Heart left ventricle (tissue), 16 donors: ENCODE results near the gene CFAP299. TPM values are rescaled to one million over a fixed set of nuclear protein-coding genes. Genes with fewer than 3 reads are reported as not detected.

Source experiments
- ATAC-seq, 4 donors: fragments of 200-7000 bp; cut with Tn5 transposase; one replicate each; pipeline ENCODE4 v1.9.1; 2020 to 2022; ENCODE audit warnings: moderate library complexity in 4 of 4, mild to moderate bottlenecking in 3 of 4, moderate number of reproducible peaks in 1 of 4
- DNase-seq, 5 donors: peaks; one replicate each; pipeline ENCODE4 v3.0.0-alpha.2; 2020
- H3K27ac ChIP-seq, 12 donors: fragments of 200-600 bp; sonication (generic) in 4 of 12; one replicate each; pipeline versions ENCODE4 v1.5.0 to v1.8.0; 2016 to 2022; ENCODE audit warnings: mild to moderate bottlenecking in 2 of 12
- H3K27me3 ChIP-seq, 9 donors: fragments of 200-600 bp; sonication (generic) in 2 of 9; one replicate each; pipeline versions ENCODE4 v1.5.1 to v1.8.0; 2016 to 2022; ENCODE audit warnings: mild to moderate bottlenecking in 3 of 9
- H3K36me3 ChIP-seq, 9 donors: fragments of 200-600 bp; sonication (generic) in 2 of 9; one replicate each; pipeline versions ENCODE4 v1.5.0 to v1.8.0; 2018 to 2022; ENCODE audit warnings: mild to moderate bottlenecking in 2 of 9
- H3K4me1 ChIP-seq, 12 donors: fragments of 200-600 bp; sonication (generic) in 4 of 12; one replicate each; pipeline versions ENCODE4 v1.5.0 to v1.8.0; 2016 to 2022; ENCODE audit warnings: mild to moderate bottlenecking in 3 of 12
- H3K4me3 ChIP-seq, 12 donors: fragments of 200-600 bp; sonication (generic) in 4 of 12; one replicate each; pipeline versions ENCODE4 v1.5.0 to v1.8.0; 2017 to 2022; ENCODE audit warnings: mild to moderate bottlenecking in 9 of 12, moderate library complexity in 4 of 12
- H3K9me3 ChIP-seq, 12 donors: fragments of 200-600 bp; sonication (generic) in 4 of 12; one replicate each; pipeline versions ENCODE4 v1.5.0 to v1.8.0; 2016 to 2022; ENCODE audit warnings: mild to moderate bottlenecking in 1 of 12
- POLR2A ChIP-seq, 2 donors: fragments of 450-650 bp; IDR thresholded peaks; one replicate each; pipeline ENCODE4 v1.6.1; 2017; ENCODE audit warnings: antibody characterized with exemption in 2 of 2, mild to moderate bottlenecking in 2 of 2, moderate library complexity in 2 of 2
- WGBS, 4 donors: extraction: QIAGEN DNeasy Blood & Tissue Kit in 2 of 4; methylation state at CpG; one replicate each; pipeline versions ENCODE4 v1.1.5 to v1.1.7; 2013 to 2018; 5-methylcytosine and 5-hydroxymethylcytosine counted together
- intact Hi-C, 10 donors: fragments of 100-400 bp; cut with DNase I; formaldehyde crosslinking; loops; one replicate each; pipeline versions ENCODE4 v1.11.1 to v1.14.2; 2022
- polyA plus RNA-seq, 2 donors: library from polyadenylated mRNA; stranded (reverse); fragments of 200-250 nt; gene quantifications; one replicate each; pipeline ENCODE4 v1.2.3, GENCODE V29; 2013
- total RNA-seq, 9 donors: library from RNA; depleted of rRNA in 2 of 9; stranded (reverse); fragments of >200 nt in 2 of 9; fragmentation: NEBNext Ultra II Directional in 3 of 9; extraction: Animal tissue kit (Norgen Biotek cat#: 25700) in 3 of 9; gene quantifications; one replicate each; pipeline versions ENCODE4 v1.1.0 to v1.2.4, GENCODE V29; 2016 to 2023
- TF ChIP-seq, protein P1 (sequence below), 12 donors: fragments of 200-600 bp; sonication (generic) in 4 of 12; IDR thresholded peaks; one replicate each; pipeline versions ENCODE4 v1.5.0 to v1.8.0; 2018 to 2022; ENCODE audit warnings: antibody characterized with exemption in 12 of 12, mild to moderate bottlenecking in 5 of 12
- donor health status: ischemic (EF 13 %, LVEDD 7.1; RV severe dilation, severe dysfunction).
- donor health status: healthy with polysubstance abuse.
- donor health status: DM: no; HTN: yes; CAD: no.
- donor health status: DM: no; HTN: no; CAD: no.
- donor health status: ischemic (EF 25% LVEDD 6.9; RV normal size, moderate dysfunction).
- donor health status: ischemic (EF 25% LVEDD 5.7; RV mildly dilated, moderate dysfunction).
- donor health status: healthy.
- donor health status: DM: yes; HTN: yes; CAD: no.
- donor health status: ischemic (EF 35%, LVEDD 5.7; RV mildly dilated, moderate dysfunction).
- donor health status: nonischemic (EF 11% LVEDD 7.7; RV severe dilation, severe dysfunction).
- donor health status: DM: yes; HTN: yes; CAD: no.
- donor health status: PGD.
- donor health status: ischemic (EF 29% LVEDD 5.4; RV normal size, mild dysfunction).
- donor health status: nonischemic (EF 23%, LVEDD 6.1; RV moderate dilation, normal function).

The CFAP299 gene
- total and polyA plus RNA-seq, 11 donors = 0.25 TPM; not detected in 10

DNA sequence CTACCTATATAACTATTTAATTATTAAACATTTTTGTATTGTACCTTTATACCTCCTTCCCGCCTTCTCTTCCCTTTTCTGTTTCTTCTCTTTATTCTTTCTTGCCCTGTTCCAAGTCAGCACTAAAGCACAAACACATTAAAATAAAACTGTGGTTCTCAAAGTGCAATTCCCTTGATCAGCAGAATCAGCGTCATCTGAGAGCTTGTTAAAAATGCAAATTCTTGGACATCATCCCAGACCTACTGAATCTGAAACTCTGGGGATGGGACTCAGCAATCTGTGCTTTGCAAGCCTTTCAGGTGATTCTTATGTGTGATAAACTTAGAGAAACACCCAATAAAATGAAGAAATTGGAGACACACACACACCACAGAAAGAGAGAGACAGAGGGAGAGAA, 516.5 kb downstream of the CFAP299 start:
- no peak overlapping the region for H3K4me3 ChIP-seq
- ATAC-seq (no peak), DNase-seq (no peak)
- no peaks in the 10 kb centered on the region for H3K36me3 ChIP-seq
- intact Hi-C loops = no loop called here
- no peaks in the 10 kb centered on the region for H3K4me1 ChIP-seq
- TF ChIP-seq, protein P1, sequence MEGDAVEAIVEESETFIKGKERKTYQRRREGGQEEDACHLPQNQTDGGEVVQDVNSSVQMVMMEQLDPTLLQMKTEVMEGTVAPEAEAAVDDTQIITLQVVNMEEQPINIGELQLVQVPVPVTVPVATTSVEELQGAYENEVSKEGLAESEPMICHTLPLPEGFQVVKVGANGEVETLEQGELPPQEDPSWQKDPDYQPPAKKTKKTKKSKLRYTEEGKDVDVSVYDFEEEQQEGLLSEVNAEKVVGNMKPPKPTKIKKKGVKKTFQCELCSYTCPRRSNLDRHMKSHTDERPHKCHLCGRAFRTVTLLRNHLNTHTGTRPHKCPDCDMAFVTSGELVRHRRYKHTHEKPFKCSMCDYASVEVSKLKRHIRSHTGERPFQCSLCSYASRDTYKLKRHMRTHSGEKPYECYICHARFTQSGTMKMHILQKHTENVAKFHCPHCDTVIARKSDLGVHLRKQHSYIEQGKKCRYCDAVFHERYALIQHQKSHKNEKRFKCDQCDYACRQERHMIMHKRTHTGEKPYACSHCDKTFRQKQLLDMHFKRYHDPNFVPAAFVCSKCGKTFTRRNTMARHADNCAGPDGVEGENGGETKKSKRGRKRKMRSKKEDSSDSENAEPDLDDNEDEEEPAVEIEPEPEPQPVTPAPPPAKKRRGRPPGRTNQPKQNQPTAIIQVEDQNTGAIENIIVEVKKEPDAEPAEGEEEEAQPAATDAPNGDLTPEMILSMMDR (IDR thresholded peaks at IDR 0.05) = no peak
- TF ChIP-seq POLR2A (IDR thresholded peaks at IDR 0.05) = no peak
- H3K9me3 ChIP-seq = peaks cover 0 to 6% (median 0%) of the 10 kb centered on the region in 12 donors
- WGBS, 4 donors = 65 to 75% (median 70%) methylated on average over 2 of the region's 2 CpGs
- H3K27ac ChIP-seq = no peak overlapping the region
- no peaks in the 10 kb centered on the region for H3K27me3 ChIP-seq

DNA sequence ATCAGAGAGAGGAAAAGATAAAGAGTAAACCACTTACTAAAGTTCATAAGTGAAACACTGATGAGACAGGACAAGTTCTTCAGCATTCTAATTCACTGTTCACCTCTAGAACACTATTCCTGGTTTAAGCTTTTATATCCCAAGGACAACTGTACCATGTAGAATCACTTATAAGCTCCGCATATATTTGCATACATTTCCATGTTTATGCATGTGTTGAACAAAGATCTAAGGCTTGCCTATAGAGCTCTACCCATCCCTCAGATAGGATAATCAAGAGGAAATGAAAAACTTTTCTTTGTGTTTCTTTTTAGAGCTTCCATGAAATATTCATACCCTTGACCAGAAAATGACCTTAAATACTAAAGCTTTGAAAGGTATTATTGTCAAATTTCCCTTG, 538.0 kb downstream of the CFAP299 start:
- intact Hi-C loops = no loop called here
- Histone ChIP-seq H3K4me3 (no peak overlapping the region), H3K27ac (no peak overlapping the region), H3K9me3 (no peaks in the 10 kb centered on the region), H3K4me1 (no peaks in the 10 kb centered on the region), H3K27me3 (no peaks in the 10 kb centered on the region), H3K36me3 (no peaks in the 10 kb centered on the region)
- ATAC-seq (no peak), DNase-seq (no peak)
- TF ChIP-seq, protein P1 (IDR thresholded peaks at IDR 0.05) = no peak
- no peak for TF ChIP-seq POLR2A (IDR thresholded peaks at IDR 0.05)
- 91 to 100% (median 94%) methylated on average over 1 of the region's 1 CpG for WGBS, 4 donors

DNA sequence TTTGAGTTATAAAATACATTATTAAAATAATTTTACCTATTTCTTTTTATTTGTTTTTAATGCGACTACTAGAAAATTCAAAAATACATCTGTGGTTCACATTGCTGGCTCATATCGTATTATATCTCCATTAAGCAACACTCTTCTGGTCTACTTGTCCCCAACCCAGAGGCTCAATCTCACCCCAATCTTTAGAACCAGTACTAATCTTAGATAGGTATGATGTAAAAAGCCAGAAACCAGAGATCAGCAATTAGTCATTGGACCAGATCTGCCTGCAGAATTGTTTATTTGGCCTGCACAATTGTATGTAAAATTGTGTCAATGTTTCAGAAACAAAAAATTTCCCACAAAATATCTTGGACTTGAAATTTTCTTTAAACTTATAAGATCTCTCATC, 539.4 kb downstream of the CFAP299 start:
- Histone ChIP-seq H3K27ac (no peak overlapping the region), H3K4me3 (no peak overlapping the region), H3K9me3 (no peaks in the 10 kb centered on the region), H3K4me1 (no peaks in the 10 kb centered on the region), H3K36me3 (no peaks in the 10 kb centered on the region), H3K27me3 (no peaks in the 10 kb centered on the region)
- ATAC-seq = no peak
- TF ChIP-seq, protein P1 (IDR thresholded peaks at IDR 0.05) = no peak
- no peak for TF ChIP-seq POLR2A (IDR thresholded peaks at IDR 0.05)
- DNase-seq = no peak
- WGBS, 4 donors = 90 to 95% (median 93%) methylated on average over 2 of the region's 2 CpGs
- intact Hi-C loops = no loop called here

DNA sequence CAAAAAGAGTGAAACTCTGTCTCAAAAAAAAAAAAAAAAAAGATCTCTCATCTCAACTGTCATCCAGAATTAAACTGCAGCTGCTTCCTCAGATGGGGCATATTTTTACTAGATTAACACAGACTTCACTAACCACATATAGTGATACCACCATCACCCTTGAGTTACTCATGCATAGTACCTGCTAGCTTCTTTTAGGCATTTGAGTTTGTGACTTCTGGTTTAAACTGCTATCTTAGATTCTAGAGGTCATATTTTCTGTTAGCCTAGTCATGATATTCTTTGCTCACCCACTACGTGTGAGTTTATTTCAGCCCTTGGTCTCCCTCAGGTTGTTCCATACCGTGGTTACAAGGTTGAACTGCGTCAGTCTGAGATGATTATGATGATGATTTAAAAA, 540.1 kb downstream of the CFAP299 start:
- no peak for ATAC-seq
- no peaks in the 10 kb centered on the region for H3K4me1 ChIP-seq
- no peak for TF ChIP-seq POLR2A (IDR thresholded peaks at IDR 0.05)
- TF ChIP-seq, protein P1 (IDR thresholded peaks at IDR 0.05) = no peak
- no peak overlapping the region for H3K27ac ChIP-seq
- H3K36me3 ChIP-seq = no peaks in the 10 kb centered on the region
- H3K9me3 ChIP-seq = no peaks in the 10 kb centered on the region
- WGBS, 4 donors = 79 to 84% (median 80%) methylated on average over 3 of the region's 3 CpGs
- no peak for DNase-seq
- intact Hi-C loops = no loop called here
- no peaks in the 10 kb centered on the region for H3K27me3 ChIP-seq
- no peak overlapping the region for H3K4me3 ChIP-seq
